ENCODE results near the gene DLGAP1. TPM values are rescaled to one million over a fixed set of nuclear protein-coding genes. Genes with fewer than 3 reads are reported as not detected.
"Not testable (repeated sequence)": the region's sequence is repeated elsewhere in the genome, so short reads cannot be mapped to it uniquely, and the experiment has no call there.

Gene DLGAP1
- total RNA-seq, 1 experiment from 2014 or later = 2.8 TPM

- Histone ChIP-seq H3K4me3 (peak overlapping the region; percentile 51), H3K27me3 (no peaks in the 10 kb centered on the region), H3K36me3 (no peaks in the 10 kb centered on the region), H3K27ac (peak overlapping the region; percentile 94), H3K9me3 (replicated peaks) (no peaks in the 10 kb centered on the region), H3K4me1 (peaks cover 9% of the 10 kb centered on the region)
- no peak for DNase-seq
These were observed 849.6 kb downstream of the DLGAP1 start for GRCh38 chr18:3605486-3605952.

GRCh38 chr18:3604498-3605408 is 850.4 kb downstream of the DLGAP1 start:
- peak; percentile 44 to 78 for DNase-seq
- peak overlapping the region; percentile 51 for H3K4me3 ChIP-seq
- H3K4me1 ChIP-seq = peaks cover 9% of the 10 kb centered on the region

GRCh38 chr18:3604235-3604497 is 850.9 kb downstream of the DLGAP1 start:
- Histone ChIP-seq H3K4me1 (peaks cover 9% of the 10 kb centered on the region), H3K4me3 (peak overlapping the region; percentile 51), H3K27me3 (no peaks in the 10 kb centered on the region), H3K27ac (peak overlapping the region; percentile 94), H3K36me3 (no peaks in the 10 kb centered on the region), H3K9me3 (replicated peaks) (no peaks in the 10 kb centered on the region)
- no peak for DNase-seq

More at GRCh38 chr18:3604498-3605408, 850.4 kb downstream of the DLGAP1 start:
- Histone ChIP-seq H3K27me3 (no peaks in the 10 kb centered on the region), H3K27ac (peak overlapping the region; percentile 94), H3K36me3 (no peaks in the 10 kb centered on the region), H3K9me3 (replicated peaks) (no peaks in the 10 kb centered on the region)

GRCh38 chr18:3603421-3604234 is 851.5 kb downstream of the DLGAP1 start:
- Histone ChIP-seq H3K4me1 (peaks cover 9% of the 10 kb centered on the region), H3K36me3 (no peaks in the 10 kb centered on the region)
- peak; percentile 80 to 86 for DNase-seq

GRCh38 chr18:3601106-3601755 is 853.9 kb downstream of the DLGAP1 start:
- Histone ChIP-seq H3K4me1 (peaks cover 17% of the 10 kb centered on the region), H3K27ac (peak overlapping the region; percentile 94)
- DNase-seq = peak; percentile 73 to 85
- not testable (repeated sequence) for H3K27me3 ChIP-seq; H3K4me3 ChIP-seq; H3K36me3 ChIP-seq; H3K9me3 ChIP-seq (replicated peaks)

More at GRCh38 chr18:3603421-3604234, 851.5 kb downstream of the DLGAP1 start:
- H3K27me3 ChIP-seq = no peaks in the 10 kb centered on the region
- no peaks in the 10 kb centered on the region for H3K9me3 ChIP-seq (replicated peaks)
- peak overlapping the region; percentile 51 for H3K4me3 ChIP-seq
- peak overlapping the region; percentile 94 for H3K27ac ChIP-seq

- H3K27me3 ChIP-seq = no peaks in the 10 kb centered on the region
- DNase-seq = no peak
- H3K36me3 ChIP-seq = no peaks in the 10 kb centered on the region
- no peak overlapping the region for H3K27ac ChIP-seq
- H3K4me1 ChIP-seq = peaks cover 20% of the 10 kb centered on the region
- no peak overlapping the region for H3K4me3 ChIP-seq
- H3K9me3 ChIP-seq (replicated peaks) = no peaks in the 10 kb centered on the region
These were observed 855.2 kb downstream of the DLGAP1 start for GRCh38 chr18:3599861-3600260.

- Histone ChIP-seq H3K36me3 (no peaks in the 10 kb centered on the region), H3K4me3 (no peak overlapping the region), H3K27ac (no peak overlapping the region), H3K9me3 (replicated peaks) (no peaks in the 10 kb centered on the region), H3K27me3 (no peaks in the 10 kb centered on the region), H3K4me1 (peaks cover 20% of the 10 kb centered on the region)
- DNase-seq = no peak
These were observed 855.9 kb downstream of the DLGAP1 start for GRCh38 chr18:3599195-3599594.

GRCh38 chr18:3598581-3598980 is 856.5 kb downstream of the DLGAP1 start:
- H3K4me3 ChIP-seq = no peak overlapping the region
- H3K27ac ChIP-seq = no peak overlapping the region
- DNase-seq = no peak
- H3K4me1 ChIP-seq = peaks cover 17% of the 10 kb centered on the region
- no peaks in the 10 kb centered on the region for H3K27me3 ChIP-seq
- no peaks in the 10 kb centered on the region for H3K36me3 ChIP-seq
- H3K9me3 ChIP-seq (replicated peaks) = no peaks in the 10 kb centered on the region

GRCh38 chr18:3597409-3598357 is 857.4 kb downstream of the DLGAP1 start:
- Histone ChIP-seq H3K36me3 (no peaks in the 10 kb centered on the region), H3K9me3 (replicated peaks) (no peaks in the 10 kb centered on the region), H3K4me3 (peak overlapping the region; percentile 54; the same call in 1 of the 2 replicates), H3K27ac (peak overlapping the region; percentile 100), H3K27me3 (no peaks in the 10 kb centered on the region), H3K4me1 (peaks cover 17% of the 10 kb centered on the region)
- no peak for DNase-seq

GRCh38 chr18:3596637-3597384 is 858.3 kb downstream of the DLGAP1 start:
- H3K36me3 ChIP-seq = no peaks in the 10 kb centered on the region
- peaks cover 18% of the 10 kb centered on the region for H3K4me1 ChIP-seq
- H3K27ac ChIP-seq = peak overlapping the region; percentile 100
- no peaks in the 10 kb centered on the region for H3K27me3 ChIP-seq
- no peaks in the 10 kb centered on the region for H3K9me3 ChIP-seq (replicated peaks)
- peak; percentile 77 to 85 for DNase-seq
- peak overlapping the region; percentile 54 for H3K4me3 ChIP-seq

- H3K27ac ChIP-seq = peak overlapping the region; percentile 100
- DNase-seq = no peak
- H3K36me3 ChIP-seq = no peaks in the 10 kb centered on the region
- peak overlapping the region; percentile 54 for H3K4me3 ChIP-seq
- peaks cover 18% of the 10 kb centered on the region for H3K4me1 ChIP-seq
- H3K9me3 ChIP-seq (replicated peaks) = no peaks in the 10 kb centered on the region
- no peaks in the 10 kb centered on the region for H3K27me3 ChIP-seq
These were observed 858.8 kb downstream of the DLGAP1 start for GRCh38 chr18:3596324-3596636.

GRCh38 chr18:3595369-3596273 is 859.5 kb downstream of the DLGAP1 start:
- peak overlapping the region; percentile 90 for H3K4me3 ChIP-seq

More at GRCh38 chr18:3595369-3596273, 859.5 kb downstream of the DLGAP1 start:
- DNase-seq = peak; percentile 89 to 96
- no peaks in the 10 kb centered on the region for H3K9me3 ChIP-seq (replicated peaks)
- H3K27me3 ChIP-seq = no peaks in the 10 kb centered on the region
- H3K27ac ChIP-seq = peak overlapping the region; percentile 100
- no peaks in the 10 kb centered on the region for H3K36me3 ChIP-seq
- H3K4me1 ChIP-seq = peaks cover 18% of the 10 kb centered on the region
